Mucosa of descending colon (tissue), 3 donors: ENCODE measurements around the gene IFNAR2. TPM values are rescaled to one million over a fixed set of nuclear protein-coding genes. Genes with fewer than 3 reads are reported as not detected.

Experiments
- ATAC-seq: fragments of 200-7000 bp; cut with Tn5 transposase; one replicate; pipeline ENCODE4 v1.9.1; 2020; ENCODE audit warnings: mild to moderate bottlenecking, moderate library complexity
- DNase-seq, 3 donors: peaks; one replicate each; pipeline ENCODE4 v3.0.0-alpha.2; 2020
- H3K36me3 ChIP-seq: fragments of 200-600 bp; one replicate; pipeline ENCODE4 v1.8.0; 2021; ENCODE audit warnings: low read depth, mild to moderate bottlenecking
- H3K4me1 ChIP-seq: fragments of 200-600 bp; one replicate; pipeline ENCODE4 v1.8.0; 2021; ENCODE audit warnings: low read depth, mild to moderate bottlenecking
- H3K4me3 ChIP-seq: fragments of 200-600 bp; one replicate; pipeline ENCODE4 v1.8.0; 2021; ENCODE audit warnings: mild to moderate bottlenecking
- H3K9me3 ChIP-seq: fragments of 200-600 bp; one replicate; pipeline ENCODE4 v1.8.0; 2021; ENCODE audit warnings: mild to moderate bottlenecking
- CTCF ChIP-seq: fragments of 200-600 bp; IDR thresholded peaks from one replicate; pipeline ENCODE4 v1.8.0; 2022; ENCODE audit warnings: antibody characterized with exemption, mild to moderate bottlenecking
- intact Hi-C, 2 donors: fragments of 100-400 bp; cut with DNase I in 1 of 2; cut with micrococcal nuclease in 1 of 2; formaldehyde crosslinking; loops; one replicate each; pipeline versions ENCODE4 v1.11.0 to v1.11.1; 2022; cut with DNase I, micrococcal nuclease
- total RNA-seq, 3 donors: library from RNA; stranded (reverse); fragmentation: NEBNext Ultra II Directional in 2 of 3; extraction: Animal tissue kit (Norgen Biotek cat#: 25700) in 2 of 3; gene quantifications; one replicate each; pipeline versions ENCODE4 v1.2.1 to v1.2.4, GENCODE V29; 2021 to 2023
- donor health status: DM: no; HTN: no; CAD: no; lungs with moderate emphysema.
- donor health status: DM: no; HTN: no; CAD: no.
- donor health status: DM: no; HTN: yes; CAD: no.

IFNAR2 gene
- total RNA-seq, 3 donors from 2014 or later, result 11.9 to 20.5 (median 18.2) TPM

DNA sequence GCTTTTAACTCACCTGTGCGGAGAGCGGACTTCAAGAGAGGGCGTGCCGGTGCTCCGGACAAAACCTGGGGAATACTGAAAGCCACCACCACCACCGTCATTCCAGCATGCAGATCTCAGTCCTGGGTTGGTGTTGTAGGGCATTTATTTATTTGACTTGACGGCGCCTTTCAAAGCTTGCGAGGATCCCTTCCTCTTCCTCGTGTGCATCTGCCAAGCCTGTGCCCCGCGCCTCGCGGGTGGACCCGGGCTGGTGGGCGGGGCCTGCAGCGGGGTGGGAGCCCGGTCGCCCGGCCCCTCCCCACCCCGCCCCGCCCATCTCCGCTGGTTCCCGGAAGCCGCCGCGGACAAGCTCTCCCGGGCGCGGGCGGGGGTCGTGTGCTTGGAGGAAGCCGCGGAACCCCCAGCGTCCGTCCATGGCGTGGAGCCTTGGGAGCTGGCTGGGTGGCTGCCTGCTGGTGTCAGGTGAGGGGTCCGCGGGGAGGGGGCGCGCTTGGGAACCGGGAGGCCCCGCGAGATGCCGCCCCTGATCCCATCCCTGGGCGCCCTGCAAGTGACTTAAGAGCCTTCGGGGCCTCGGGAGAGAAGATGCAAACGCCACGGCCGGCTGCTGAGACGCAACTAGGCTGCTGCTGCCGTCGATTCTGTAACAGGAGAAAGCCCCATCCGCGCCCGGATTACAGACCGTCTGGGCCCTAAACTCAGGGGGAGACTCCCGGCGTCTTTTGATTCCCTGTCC is 36.5 kb downstream of the IFNAR2 start, which contains the start of gene IL10RB:
IL10RB (plus strand) TSS at position 318 of the 739 bp plus-strand sequence; CDS start at position 417, 99 bp downstream.
- no peaks in the 10 kb centered on the region for H3K9me3 ChIP-seq
- H3K4me3 ChIP-seq, result peak within 1 kb of the TSS; percentile 69
- ATAC-seq, result peak; percentile 82
- intact Hi-C loops, result no loop called here
- H3K36me3 ChIP-seq, result no peaks in the 10 kb centered on the region
- DNase-seq, result peak; percentile 82 to 90 (median 89)
- peaks cover 26% of the 10 kb centered on the region for H3K4me1 ChIP-seq
- TF ChIP-seq CTCF, result no peak

GRCh38 chr21:33266789-33267135 is 37.0 kb downstream of the IFNAR2 start:
- H3K4me3 ChIP-seq, result peak overlapping the region; percentile 69
- ATAC-seq (peak; percentile 1), DNase-seq (peak in 2 of 3 donors; percentile 60 to 69)
- TF ChIP-seq CTCF, result no peak
- H3K4me1 ChIP-seq, result peaks cover 26% of the 10 kb centered on the region
- H3K36me3 ChIP-seq, result no peaks in the 10 kb centered on the region
- no peaks in the 10 kb centered on the region for H3K9me3 ChIP-seq
- intact Hi-C loops, result no loop called here

DNA sequence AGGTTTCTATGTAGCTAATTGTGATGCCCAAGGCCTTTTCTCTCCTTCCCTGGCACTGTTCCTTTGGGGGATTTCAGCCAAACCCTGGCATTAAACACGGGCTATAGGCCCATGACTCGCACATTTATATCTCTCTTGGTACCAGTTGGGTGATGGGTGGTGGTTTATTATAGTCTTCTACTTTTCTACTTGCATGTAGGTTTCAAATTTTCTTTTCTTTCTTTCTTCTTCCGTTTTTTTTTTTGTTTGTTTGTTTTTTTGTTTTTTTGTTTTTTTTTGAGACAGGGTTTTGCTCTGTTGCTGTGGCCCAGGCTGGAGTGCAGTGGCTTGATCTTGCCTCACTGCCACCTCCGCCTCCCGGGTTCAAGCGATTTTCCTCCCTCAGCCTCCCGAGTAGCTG is 37.5 kb downstream of the IFNAR2 start:
- Histone ChIP-seq H3K4me1 (peaks cover 26% of the 10 kb centered on the region), H3K36me3 (no peaks in the 10 kb centered on the region), H3K4me3 (peak overlapping the region; percentile 69), H3K9me3 (no peaks in the 10 kb centered on the region)
- no peak for ATAC-seq
- intact Hi-C loops, result no loop called here
- no peak for DNase-seq
- TF ChIP-seq CTCF, result no peak

- Histone ChIP-seq H3K36me3 (no peaks in the 10 kb centered on the region), H3K4me3 (no peak overlapping the region), H3K4me1 (peaks cover 26% of the 10 kb centered on the region), H3K9me3 (no peaks in the 10 kb centered on the region)
- DNase-seq (peak in 2 of 3 donors; percentile 63 to 66), ATAC-seq (peak; percentile 51)
- intact Hi-C loops, result no loop called here
- TF ChIP-seq CTCF, result no peak
These were observed 38.6 kb downstream of the IFNAR2 start for GRCh38 chr21:33268393-33268736.

- peaks cover 26% of the 10 kb centered on the region for H3K4me1 ChIP-seq
- peak; percentile 96 to 99 (median 96) for DNase-seq
- intact Hi-C loops, result no loop called here
- H3K4me3 ChIP-seq, result no peak overlapping the region
- no peaks in the 10 kb centered on the region for H3K9me3 ChIP-seq
- peak; percentile 79 for ATAC-seq
- no peak for TF ChIP-seq CTCF
- H3K36me3 ChIP-seq, result no peaks in the 10 kb centered on the region
These were observed 39.2 kb downstream of the IFNAR2 start for GRCh38 chr21:33268737-33269441.
